NT2/D1 (cell line): ENCODE measurements around the gene PDE11A.

Source experiments
- DNase-seq: peaks from one replicate; pipeline ENCODE4 v3.0.0-alpha.2; 2011; ENCODE audit warnings: low read depth, low spot score
- H3K27me3 ChIP-seq: 2 replicates; pipeline ENCODE4 v1.6.0; 2011; ENCODE audit warnings: mild to moderate bottlenecking; ENCODE audit not compliant: insufficient read length, insufficient read depth
- H3K36me3 ChIP-seq: 2 replicates; pipeline ENCODE4 v1.6.1; 2011; ENCODE audit warnings: mild to moderate bottlenecking, low read length, mixed read lengths; ENCODE audit not compliant: insufficient read depth, insufficient read length
- H3K4me1 ChIP-seq: 2 replicates; pipeline ENCODE4 v1.5.1; 2011; ENCODE audit not compliant: insufficient read depth, insufficient read length
- H3K4me3 ChIP-seq: 2 replicates; pipeline ENCODE4 v1.5.1; 2011; ENCODE audit warnings: low read depth; ENCODE audit not compliant: insufficient read length
- H3K9ac ChIP-seq: 2 replicates; pipeline ENCODE4 v1.6.0; 2011; ENCODE audit warnings: low read depth; ENCODE audit not compliant: insufficient read length
- H3K9me3 ChIP-seq: 2 replicates; pipeline ENCODE4 v1.5.1; 2011; ENCODE audit warnings: mild to moderate bottlenecking, low read length; ENCODE audit not compliant: insufficient read depth
- SUZ12 ChIP-seq: IDR thresholded peaks from 2 replicates; pipeline ENCODE4 v1.6.1; 2011; ENCODE audit not compliant: insufficient read length, insufficient read depth; ENCODE audit errors: extremely low read depth
- YY1 ChIP-seq: IDR thresholded peaks from 2 replicates; pipeline ENCODE4 v1.6.1; 2011; ENCODE audit not compliant: insufficient read length, insufficient read depth
- ZNF274 ChIP-seq: IDR thresholded peaks from 2 replicates; pipeline ENCODE4 v1.6.1; 2011; ENCODE audit warnings: mild to moderate bottlenecking, low read depth, low read length

PDE11A gene

DNA sequence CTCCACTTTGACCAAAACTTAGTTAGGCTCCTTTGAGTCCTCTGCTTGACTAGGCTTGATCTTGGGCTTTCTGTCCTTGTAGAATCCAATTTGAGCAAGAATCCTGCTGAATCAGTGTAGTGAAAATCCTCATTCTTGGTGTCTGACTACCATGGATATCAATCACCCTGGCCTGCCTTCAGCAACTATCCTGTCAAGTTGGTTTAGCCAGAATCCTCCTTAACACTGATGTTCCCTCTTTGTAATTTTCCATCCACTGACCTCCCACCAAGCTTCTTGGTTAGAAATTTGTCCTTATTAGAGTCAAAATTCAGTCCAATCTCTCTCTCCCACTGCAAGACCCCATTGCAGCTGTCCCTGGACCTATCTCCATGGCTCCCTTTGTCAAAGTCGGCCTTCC lies 39.2 kb upstream of the PDE11A start:
- TF ChIP-seq YY1 (no peak), SUZ12 (no peak), ZNF274 (no peak)
- no peak overlapping the region for H3K4me3 ChIP-seq
- H3K27me3 ChIP-seq = no peaks in the 10 kb centered on the region
- H3K9me3 ChIP-seq = no peaks in the 10 kb centered on the region
- no peaks in the 10 kb centered on the region for H3K4me1 ChIP-seq
- DNase-seq = no peak
- no peak overlapping the region for H3K9ac ChIP-seq
- H3K36me3 ChIP-seq = peaks cover 7% of the 10 kb centered on the region

DNA sequence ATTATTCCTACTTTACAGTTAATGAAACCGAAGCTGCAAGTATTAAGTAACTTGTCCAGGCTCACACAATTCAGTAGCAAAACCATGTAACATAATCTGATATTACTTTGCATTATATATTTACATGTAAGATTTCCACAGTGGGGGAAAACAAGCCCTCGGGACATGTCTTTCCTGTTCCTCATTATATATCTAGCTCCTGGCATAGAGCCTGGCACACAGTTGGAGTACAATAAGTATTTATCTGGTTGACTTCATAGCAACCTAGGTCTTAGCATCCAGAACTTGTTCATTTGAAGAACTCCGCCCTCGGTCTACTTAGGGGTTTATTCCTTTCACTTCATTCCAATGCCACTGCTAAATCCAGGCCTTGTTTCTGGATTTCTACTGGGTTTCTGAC lies 38.1 kb upstream of the PDE11A start:
- Histone ChIP-seq H3K9ac (no peak overlapping the region), H3K4me3 (no peak overlapping the region), H3K4me1 (no peaks in the 10 kb centered on the region), H3K9me3 (no peaks in the 10 kb centered on the region), H3K27me3 (no peaks in the 10 kb centered on the region), H3K36me3 (no peaks in the 10 kb centered on the region)
- TF ChIP-seq ZNF274 = no peak
- TF ChIP-seq YY1 = no peak
- no peak for TF ChIP-seq SUZ12
- no peak for DNase-seq

- Histone ChIP-seq H3K4me1 (no peaks in the 10 kb centered on the region), H3K36me3 (no peaks in the 10 kb centered on the region), H3K9ac (no peak overlapping the region), H3K27me3 (no peaks in the 10 kb centered on the region), H3K4me3 (no peak overlapping the region), H3K9me3 (no peaks in the 10 kb centered on the region)
- no peak for TF ChIP-seq SUZ12
- TF ChIP-seq ZNF274 = no peak
- TF ChIP-seq YY1 = no peak
- no peak for DNase-seq
Observed at GRCh38 chr2:178109813-178110212, 37.2 kb upstream of the PDE11A start.

DNA sequence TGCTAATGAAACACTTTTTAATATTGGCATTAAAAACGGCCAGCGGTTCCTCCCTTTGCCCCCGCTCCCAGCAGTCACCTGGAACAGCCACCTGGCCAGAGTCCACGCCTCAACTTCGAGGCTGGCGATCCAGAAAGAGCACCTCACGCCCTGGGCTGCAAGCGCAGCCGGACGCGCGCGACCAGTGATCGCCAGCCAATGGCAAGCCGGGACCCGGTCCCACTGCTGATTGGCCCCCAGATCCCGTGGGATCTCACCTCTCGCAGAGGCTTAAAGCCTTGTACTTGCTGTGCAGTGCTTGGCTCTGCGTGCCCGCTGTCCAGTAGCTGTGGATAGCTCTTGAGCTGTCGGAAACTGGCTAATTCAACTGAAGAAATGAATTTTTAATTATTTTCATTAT lies 35.6 kb upstream of the PDE11A start:
- no peaks in the 10 kb centered on the region for H3K4me1 ChIP-seq
- no peaks in the 10 kb centered on the region for H3K9me3 ChIP-seq
- H3K4me3 ChIP-seq = no peak overlapping the region
- H3K36me3 ChIP-seq = no peaks in the 10 kb centered on the region
- no peak overlapping the region for H3K9ac ChIP-seq
- no peak for DNase-seq
- no peaks in the 10 kb centered on the region for H3K27me3 ChIP-seq
- no peak for TF ChIP-seq SUZ12
- TF ChIP-seq YY1 = no peak
- TF ChIP-seq ZNF274 = no peak

- Histone ChIP-seq H3K4me1 (no peaks in the 10 kb centered on the region), H3K36me3 (no peaks in the 10 kb centered on the region), H3K4me3 (no peak overlapping the region), H3K27me3 (no peaks in the 10 kb centered on the region), H3K9ac (no peak overlapping the region), H3K9me3 (no peaks in the 10 kb centered on the region)
- TF ChIP-seq SUZ12 (no peak), ZNF274 (no peak)
- DNase-seq = no peak
Observed at GRCh38 chr2:178106053-178106452, 33.5 kb upstream of the PDE11A start.

DNA sequence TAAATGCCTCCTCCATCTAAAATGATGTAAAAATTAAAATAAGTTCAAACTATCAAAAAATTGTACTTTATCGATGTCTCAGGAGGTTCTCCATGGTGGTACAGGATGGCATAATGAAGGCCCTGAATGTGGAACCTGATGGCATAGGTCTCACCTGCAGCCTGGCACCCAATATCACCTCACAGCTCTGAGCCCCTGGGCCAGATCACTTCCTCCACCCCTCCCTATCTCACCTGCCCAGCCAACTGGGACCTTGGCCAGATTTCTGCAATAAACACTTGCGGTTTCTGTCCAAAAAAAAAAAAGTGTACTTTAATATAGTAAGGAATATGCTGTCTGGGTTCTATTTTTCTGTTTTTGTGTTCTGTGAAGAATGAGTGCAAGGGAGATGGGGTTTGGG lies 33.0 kb upstream of the PDE11A start:
- no peak for DNase-seq
- H3K9ac ChIP-seq = no peak overlapping the region

GRCh38 chr2:178101321-178102079 lies 28.9 kb upstream of the PDE11A start:
- no peak for DNase-seq
- H3K4me1 ChIP-seq = no peaks in the 10 kb centered on the region

More for the DNA sequence above, 33.0 kb upstream of the PDE11A start:
- no peaks in the 10 kb centered on the region for H3K27me3 ChIP-seq
- H3K4me1 ChIP-seq = no peaks in the 10 kb centered on the region
- no peak for TF ChIP-seq SUZ12
- TF ChIP-seq ZNF274 = no peak
- no peak for TF ChIP-seq YY1
- no peaks in the 10 kb centered on the region for H3K36me3 ChIP-seq
- no peaks in the 10 kb centered on the region for H3K9me3 ChIP-seq
- H3K4me3 ChIP-seq = no peak overlapping the region

More at GRCh38 chr2:178101321-178102079, 28.9 kb upstream of the PDE11A start:
- H3K27me3 ChIP-seq = no peaks in the 10 kb centered on the region
- no peaks in the 10 kb centered on the region for H3K9me3 ChIP-seq
- H3K36me3 ChIP-seq = no peaks in the 10 kb centered on the region
- no peak overlapping the region for H3K4me3 ChIP-seq
- H3K9ac ChIP-seq = no peak overlapping the region
- TF ChIP-seq ZNF274 (no peak), SUZ12 (no peak), YY1 (no peak)
